ENCODE data around the gene RAB3A.
"Not testable (repeated sequence)": the region's sequence is repeated elsewhere in the genome, so short reads cannot be mapped to it uniquely, and the experiment has no call there.

Gene RAB3A

GRCh38 chr19:18173054-18173571 lies 30.7 kb downstream of the RAB3A start:
- H3K27ac ChIP-seq = peak overlapping the region in 20 of 21 experiments; percentile 20 to 89 (median 77)
- H3K4me3 ChIP-seq = peak overlapping the region; percentile 46 to 76 (median 61)

GRCh38 chr19:18172331-18173053 lies 31.4 kb downstream of the RAB3A start:
- Histone ChIP-seq H3K27ac (peak overlapping the region in 17 of 21 experiments; percentile 26 to 89 (median 74)), H3K4me3 (no peak overlapping the region)

GRCh38 chr19:18171605-18172327 lies 32.1 kb downstream of the RAB3A start:
- peak overlapping the region in 15 of 21 experiments; percentile 4 to 87 (median 72) for H3K27ac ChIP-seq

GRCh38 chr19:18170714-18171255 lies 33.1 kb downstream of the RAB3A start:
- no peak overlapping the region for H3K4me3 ChIP-seq

More at GRCh38 chr19:18171605-18172327, 32.1 kb downstream of the RAB3A start:
- no peak overlapping the region for H3K4me3 ChIP-seq

GRCh38 chr19:18168673-18169381 lies 35.0 kb downstream of the RAB3A start:
- peak overlapping the region in 8 of 21 experiments; percentile 62 to 87 (median 79) for H3K27ac ChIP-seq
- no peak overlapping the region for H3K4me3 ChIP-seq

More at GRCh38 chr19:18170714-18171255, 33.1 kb downstream of the RAB3A start:
- H3K27ac ChIP-seq = peak overlapping the region in 19 of 21 experiments; percentile 35 to 87 (median 68)

- Histone ChIP-seq H3K27ac (peak overlapping the region in 6 of 21 experiments; percentile 17 to 87 (median 24)), H3K4me3 (no peak overlapping the region)
Measured at GRCh38 chr19:18167975-18168645, 35.7 kb downstream of the RAB3A start.

- Histone ChIP-seq H3K27ac (no peak overlapping the region), H3K4me3 (no peak overlapping the region)
Measured at GRCh38 chr19:18167011-18167410, 36.8 kb downstream of the RAB3A start.

- H3K4me3 ChIP-seq = no peak overlapping the region
- no peak overlapping the region for H3K27ac ChIP-seq
Measured at GRCh38 chr19:18165794-18166544, 37.9 kb downstream of the RAB3A start.

GRCh38 chr19:18164072-18164471 lies 39.8 kb downstream of the RAB3A start:
- no peak overlapping the region for H3K27ac ChIP-seq
- no peak overlapping the region for H3K4me3 ChIP-seq

GRCh38 chr19:18161636-18162002 lies 42.2 kb downstream of the RAB3A start:
- Histone ChIP-seq H3K27ac (peak overlapping the region in 11 of 21 experiments; percentile 1 to 90 (median 54)), H3K4me3 (peak overlapping the region in 3 of 7 experiments; percentile 17 to 50 (median 45))

- peak overlapping the region; percentile 19 to 50 (median 31) for H3K4me3 ChIP-seq
- peak overlapping the region; percentile 40 to 93 (median 82) for H3K27ac ChIP-seq
Measured at GRCh38 chr19:18160971-18161635, 42.7 kb downstream of the RAB3A start.

- Histone ChIP-seq H3K4me3 (peak overlapping the region; percentile 19 to 50 (median 31)), H3K27ac (peak overlapping the region; percentile 40 to 93 (median 82))
Measured at GRCh38 chr19:18160493-18160970, 43.3 kb downstream of the RAB3A start.

GRCh38 chr19:18159810-18160209 lies 44.0 kb downstream of the RAB3A start:
- H3K27ac ChIP-seq = peak overlapping the region in 1 of 21 experiments; percentile 13

GRCh38 chr19:18159059-18159616 lies 44.7 kb downstream of the RAB3A start:
- H3K27ac ChIP-seq, H3K4me3 ChIP-seq: not testable (repeated sequence)

More at GRCh38 chr19:18159810-18160209, 44.0 kb downstream of the RAB3A start:
- H3K4me3 ChIP-seq = no peak overlapping the region

GRCh38 chr19:18158467-18158866 lies 45.4 kb downstream of the RAB3A start:
- Histone ChIP-seq H3K4me3 (no peak overlapping the region), H3K27ac (peak overlapping the region in 1 of 21 experiments; percentile 67)

- Histone ChIP-seq H3K27ac (peak overlapping the region in 18 of 21 experiments; percentile 2 to 74 (median 47)), H3K4me3 (no peak overlapping the region)
Measured at GRCh38 chr19:18157465-18158063, 46.3 kb downstream of the RAB3A start.
